ENCODE measurements around the gene MRPL4. TPM values are rescaled to one million over a fixed set of nuclear protein-coding genes. Genes with fewer than 3 reads are reported as not detected.
A peak's percentile ranks its signal among the peaks of the same experiment; 100 is the strongest.

Gene MRPL4
- total and polyA plus RNA-seq, 10 of the 15 experiments (the other 5 are each of a cell fraction or from before 2014, with no cell fraction given): 0.79 to 221 (median 112) TPM

- TF ChIP-seq ZNF687 (IDR thresholded peaks at IDR 0.05) (no peak), SUPT20H (IDR thresholded peaks at IDR 0.05; ENCODE audit: borderline replicate concordance, control insufficient read depth, low read depth, low read length) (no peak), SMAD5 (IDR thresholded peaks at IDR 0.05; ENCODE audit: low read depth) (no peak), NFIC (IDR thresholded peaks at IDR 0.05; ENCODE audit: low read depth, low read length) (no peak), ZZZ3 (IDR thresholded peaks at IDR 0.05; ENCODE audit: control insufficient read depth, insufficient read length, low read depth) (no peak), POLR2A (IDR thresholded peaks at IDR 0.05; ENCODE audit: low read depth, low read length) (peak; percentile 49; the same call in 1 of the 2 replicates), FOXM1 (IDR thresholded peaks at IDR 0.05; ENCODE audit: low read depth, low read length) (no peak), NFYA (IDR thresholded peaks at IDR 0.05; ENCODE audit: borderline replicate concordance, low read depth, low read length) (no peak), GATAD2B (conservative IDR thresholded peaks at IDR 0.05; ENCODE audit: low read depth) (peak; percentile 68; the same call in 1 of the 2 replicates), SIX5 (IDR thresholded peaks at IDR 0.05; ENCODE audit: low read depth, low read length, severe bottlenecking) (no peak), ESRRA (IDR thresholded peaks at IDR 0.05; ENCODE audit: low read length) (no peak), FOS (IDR thresholded peaks at IDR 0.05; ENCODE audit: borderline replicate concordance, extremely low read depth, insufficient read length) (no peak), MTA3 (IDR thresholded peaks at IDR 0.05; ENCODE audit: borderline replicate concordance, low read length) (no peak), NKRF (conservative IDR thresholded peaks at IDR 0.05) (0 out of 2 replicates have a peak, but pooled peaks have one; percentile 26), BCLAF1 (IDR thresholded peaks at IDR 0.05) (no peak), DPF2 (IDR thresholded peaks at IDR 0.05) (0 out of 2 replicates have a peak, but pooled peaks have one; percentile 26), MYB (IDR thresholded peaks at IDR 0.05; ENCODE audit: borderline replicate concordance, low read depth, low read length) (no peak), PKNOX1 (IDR thresholded peaks at IDR 0.05) (no peak)
Observed at GRCh38 chr19:10290876-10291553, 39.0 kb downstream of the MRPL4 start (continued).

All from GM12878 (cell line).